HG02884 (cell line): ENCODE measurements around the gene BHLHA9.
"Not testable (repeated sequence)": the region's sequence is repeated elsewhere in the genome, so short reads cannot be mapped to it uniquely, and the experiment has no call there.

Experiments
- ATAC-seq: cut with Tn5 transposase; IDR thresholded peaks from one replicate; pipeline ENCODE4 v1.9.1; 2021; ENCODE audit warnings: mild to moderate bottlenecking, moderate library complexity; ENCODE audit not compliant: unreplicated experiment

Gene BHLHA9

GRCh38 chr17:1298606-1299005 lies 28.4 kb downstream of the BHLHA9 start:
- no peak for ATAC-seq

- ATAC-seq: no peak
Measured at GRCh38 chr17:1299552-1300370, 29.5 kb downstream of the BHLHA9 start.

DNA sequence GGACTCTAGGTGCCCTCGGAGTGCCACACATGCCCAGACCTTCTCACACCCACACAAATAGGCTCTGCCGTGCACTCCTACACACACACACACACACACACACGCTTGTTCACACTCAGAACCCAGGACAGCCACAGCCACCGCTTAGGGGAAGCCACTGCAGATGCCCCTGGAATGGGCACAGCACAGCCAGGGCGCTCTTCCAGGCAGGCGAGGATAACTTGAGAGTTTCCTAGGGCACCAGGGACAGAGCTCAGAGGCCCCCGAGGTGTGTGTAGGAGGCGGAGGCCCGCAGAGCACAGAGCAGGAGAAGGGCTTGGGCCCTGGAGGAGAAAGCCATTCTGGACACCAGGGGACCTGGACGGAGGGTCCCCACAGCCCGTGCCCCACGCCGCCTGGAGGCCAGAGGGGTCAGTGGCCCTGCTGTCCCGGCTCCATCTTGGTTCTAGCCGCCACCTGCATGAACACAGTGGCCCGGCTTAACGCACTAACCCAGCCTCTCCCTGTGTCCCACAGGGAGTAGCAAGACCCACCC lies 30.2 kb downstream of the BHLHA9 start:
- ATAC-seq: no peak

DNA sequence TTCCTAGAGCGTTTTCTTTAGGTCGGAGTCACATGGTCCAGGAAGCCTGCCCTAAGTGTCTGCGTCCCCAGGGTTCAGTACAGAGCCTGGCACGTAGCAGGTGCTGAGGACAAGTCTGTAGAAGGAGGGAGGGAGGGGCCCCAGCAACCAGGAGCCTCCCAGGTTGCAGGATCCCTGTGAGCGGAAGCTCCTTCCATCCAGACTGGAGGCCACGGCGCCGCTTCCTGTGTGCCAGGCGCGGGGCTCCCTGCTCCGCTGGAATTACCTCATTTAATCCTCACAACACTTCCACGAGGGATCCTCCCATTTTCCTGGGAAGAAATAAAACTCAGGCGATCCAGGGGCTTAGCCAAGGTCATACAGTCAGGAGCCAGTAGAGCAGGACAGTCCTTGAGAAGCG lies 31.3 kb downstream of the BHLHA9 start:
- ATAC-seq: no peak

GRCh38 chr17:1302761-1303160 lies 32.5 kb downstream of the BHLHA9 start:
- ATAC-seq: no peak

DNA sequence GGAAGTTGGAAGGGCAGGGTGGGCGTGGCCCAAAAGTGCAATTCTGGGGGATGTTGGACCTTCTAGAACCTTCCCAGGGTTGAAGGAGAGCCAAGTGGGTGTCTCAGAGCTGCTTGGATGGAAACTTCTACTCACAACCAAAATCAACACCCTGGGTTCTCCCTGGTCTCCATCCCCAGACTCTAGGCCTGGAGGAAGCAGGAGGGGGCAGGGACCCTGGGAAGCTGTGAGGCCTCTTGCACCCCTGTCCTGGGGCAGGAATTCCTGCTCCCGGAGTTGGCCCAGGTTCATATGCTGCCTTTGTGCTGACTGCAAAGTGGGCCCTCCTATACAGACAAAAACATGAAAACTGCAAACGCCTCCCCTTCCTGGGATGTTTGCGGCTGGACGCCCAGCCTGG lies 34.3 kb downstream of the BHLHA9 start:
- ATAC-seq: no peak

DNA sequence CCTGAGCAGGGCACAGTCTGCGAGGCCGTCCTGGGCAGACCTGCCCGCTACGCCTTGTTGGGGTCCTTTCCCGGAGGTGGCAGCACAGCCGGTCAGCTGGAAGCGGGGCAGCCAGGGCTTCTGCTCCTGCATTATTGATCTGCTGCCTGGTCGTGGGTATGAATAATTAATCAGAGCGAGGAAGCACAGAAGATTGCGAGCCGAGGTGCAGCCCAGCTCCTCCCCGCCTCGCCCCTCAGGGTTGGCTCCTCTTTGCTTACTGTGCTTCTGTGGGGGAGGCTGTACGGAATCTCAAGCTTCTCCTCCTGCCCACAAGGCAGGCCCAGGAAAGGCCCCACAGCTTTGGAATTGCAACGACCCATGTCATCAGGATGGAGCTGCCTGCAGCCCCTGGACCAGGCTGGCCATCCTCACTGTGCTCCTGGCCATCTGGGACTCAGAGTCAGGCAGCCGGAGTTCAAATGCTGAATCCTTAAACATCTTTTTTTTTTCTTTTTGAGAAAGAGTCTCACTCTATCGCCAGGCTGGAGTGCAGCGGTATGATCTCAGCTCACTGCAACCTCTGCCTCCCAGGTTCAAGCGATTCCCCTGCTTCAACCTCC lies 34.8 kb downstream of the BHLHA9 start:
- no peak for ATAC-seq

GRCh38 chr17:1307829-1308228 lies 37.6 kb downstream of the BHLHA9 start:
- ATAC-seq: not testable (repeated sequence)

DNA sequence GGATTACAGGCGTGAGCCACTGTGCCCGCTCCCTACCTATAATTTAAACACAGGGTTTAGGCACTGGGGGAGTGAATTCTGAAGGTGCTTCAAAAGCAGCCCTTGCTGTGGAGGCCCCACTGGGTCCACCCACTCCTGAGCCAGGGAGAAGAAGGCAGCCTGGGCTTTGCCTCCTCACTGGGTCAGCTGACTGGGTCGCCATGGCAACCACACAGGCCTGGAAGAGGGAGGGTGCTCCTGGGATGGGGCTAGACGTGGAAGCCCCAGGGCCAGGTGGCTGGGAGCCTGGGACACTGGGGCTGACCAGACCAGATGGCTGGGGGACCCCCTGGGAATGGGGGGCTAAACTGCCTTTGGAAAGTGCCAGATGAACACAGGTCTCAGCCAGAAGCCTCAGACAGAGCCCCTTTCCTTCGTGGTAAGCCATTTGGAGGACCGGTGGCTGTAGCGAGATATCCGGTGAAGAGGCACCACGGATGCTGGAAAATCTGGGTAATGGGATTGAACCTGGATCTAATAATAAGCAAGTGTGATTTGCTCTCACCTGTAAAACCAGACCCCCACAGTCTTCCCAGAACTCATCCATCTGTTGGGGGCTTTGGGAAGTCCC lies 42.1 kb downstream of the BHLHA9 start:
- ATAC-seq: no peak

DNA sequence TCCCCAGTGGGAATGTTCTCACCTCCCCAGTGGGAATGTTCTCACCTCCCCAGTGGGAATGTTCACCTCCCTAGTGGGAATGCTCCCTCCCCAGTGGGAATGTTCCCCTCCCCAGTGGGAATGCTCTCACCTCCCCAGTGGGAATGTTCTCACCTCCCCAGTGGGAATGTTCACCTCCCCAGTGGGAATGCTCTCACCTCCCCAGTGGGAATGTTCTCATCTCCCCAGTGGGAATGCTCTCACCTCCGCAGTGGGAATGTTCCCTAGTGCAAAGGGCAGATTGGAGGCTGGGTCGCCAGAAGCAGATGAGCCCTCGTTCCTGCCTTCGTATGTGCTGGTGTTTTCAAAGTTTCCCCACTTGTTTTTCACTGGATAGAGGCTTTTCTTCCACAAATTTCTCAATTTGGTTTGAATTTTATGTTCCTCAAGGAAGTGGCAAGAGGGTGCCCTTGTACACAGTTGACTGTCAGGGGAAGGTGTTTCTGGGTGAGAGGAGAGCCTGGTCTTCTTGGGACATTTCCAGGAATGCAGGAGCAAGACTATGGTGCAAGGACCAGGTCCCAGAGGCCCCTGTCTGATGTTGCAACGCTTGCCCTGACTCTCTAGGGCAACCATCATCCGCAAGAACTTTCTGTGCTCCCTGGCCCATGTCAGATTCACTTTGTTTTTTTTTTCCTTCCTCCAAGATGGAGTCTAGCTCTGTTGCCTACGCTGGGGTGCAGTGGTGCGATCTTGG lies 43.2 kb downstream of the BHLHA9 start:
- no peak for ATAC-seq

DNA sequence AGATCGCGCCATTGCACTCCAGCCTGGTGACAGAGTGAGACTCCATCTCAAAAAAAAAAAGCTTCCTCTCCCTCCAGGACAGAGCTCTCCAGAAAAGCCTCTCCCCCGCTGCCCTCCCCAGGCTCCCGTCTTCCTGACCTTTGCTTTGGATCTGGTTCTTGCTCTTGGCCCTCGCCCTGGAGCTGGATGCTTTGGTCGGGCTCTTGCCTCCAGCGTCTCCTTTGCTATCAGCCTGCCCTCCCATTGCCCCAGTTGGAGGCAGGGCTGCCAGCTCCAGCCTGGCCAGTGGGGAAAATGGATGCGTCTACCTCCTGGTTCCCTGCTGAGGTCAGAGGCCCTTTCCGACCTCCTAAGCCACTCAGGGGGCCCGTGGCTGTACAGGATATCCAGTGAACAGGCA lies 45.2 kb downstream of the BHLHA9 start:
- no peak for ATAC-seq

GRCh38 chr17:1315891-1316403 lies 45.7 kb downstream of the BHLHA9 start:
- no peak for ATAC-seq
